DMS53 (cell line): ENCODE results near the gene RAB40C.
A peak's percentile ranks its signal among the peaks of the same experiment; 100 is the strongest.

Source experiments
- DNase-seq: peaks from one replicate; lab custom pipeline; 2025; lab: John Stamatoyannopoulos, UW

The RAB40C gene

DNA sequence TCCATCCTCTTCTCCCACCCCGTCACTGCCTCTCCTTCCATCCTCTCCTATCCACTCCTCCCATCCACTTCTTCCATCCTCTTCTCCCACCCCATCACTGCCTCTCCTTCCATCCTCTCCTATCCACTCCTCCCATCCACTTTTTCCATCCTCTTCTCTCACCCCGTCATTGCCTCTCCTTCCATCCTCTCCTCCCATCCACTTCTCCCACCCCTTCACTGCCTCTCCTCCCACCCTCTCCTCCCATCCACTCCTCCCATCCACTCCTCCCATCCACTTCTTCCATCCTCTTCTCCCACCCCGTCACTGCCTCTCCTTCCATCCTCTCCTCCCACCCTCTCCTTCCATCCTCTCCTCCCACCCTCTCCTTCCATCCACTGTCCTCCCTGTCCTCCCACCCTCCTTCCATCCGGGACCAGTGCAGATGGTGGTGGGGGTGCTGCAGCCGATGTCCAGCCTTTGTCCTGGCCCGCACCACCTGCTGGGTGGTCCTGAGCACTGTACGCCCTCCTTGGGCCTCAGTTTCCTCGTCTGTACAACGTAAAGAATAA lies 42.0 kb downstream of the RAB40C start:
- DNase-seq = no peak

DNA sequence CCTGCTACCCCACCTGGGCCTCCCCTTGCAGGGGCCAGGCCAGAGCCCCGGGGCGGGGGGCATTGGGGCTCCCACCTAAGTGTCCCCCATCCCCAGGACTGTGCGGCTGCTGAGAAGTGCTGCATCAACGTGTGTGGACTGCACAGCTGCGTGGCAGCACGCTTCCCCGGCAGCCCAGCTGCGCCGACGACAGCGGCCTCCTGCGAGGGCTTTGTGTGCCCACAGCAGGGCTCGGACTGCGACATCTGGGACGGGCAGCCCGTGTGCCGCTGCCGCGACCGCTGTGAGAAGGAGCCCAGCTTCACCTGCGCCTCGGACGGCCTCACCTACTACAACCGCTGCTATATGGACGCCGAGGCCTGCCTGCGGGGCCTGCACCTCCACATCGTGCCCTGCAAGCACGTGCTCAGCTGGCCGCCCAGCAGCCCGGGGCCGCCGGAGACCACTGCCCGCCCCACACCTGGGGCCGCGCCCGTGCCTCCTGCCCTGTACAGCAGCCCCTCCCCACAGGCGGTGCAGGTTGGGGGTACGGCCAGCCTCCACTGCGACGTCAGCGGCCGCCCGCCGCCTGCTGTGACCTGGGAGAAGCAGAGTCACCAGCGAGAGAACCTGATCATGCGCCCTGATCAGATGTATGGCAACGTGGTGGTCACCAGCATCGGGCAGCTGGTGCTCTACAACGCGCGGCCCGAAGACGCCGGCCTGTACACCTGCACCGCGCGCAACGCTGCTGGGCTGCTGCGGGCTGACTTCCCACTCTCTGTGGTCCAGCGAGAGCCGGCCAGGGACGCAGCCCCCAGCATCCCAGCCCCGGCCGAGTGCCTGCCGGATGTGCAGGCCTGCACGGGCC lies 42.8 kb downstream of the RAB40C start:
- no peak for DNase-seq

- no peak for DNase-seq
Measured at GRCh38 chr16:633336-634050, 43.6 kb downstream of the RAB40C start.

DNA sequence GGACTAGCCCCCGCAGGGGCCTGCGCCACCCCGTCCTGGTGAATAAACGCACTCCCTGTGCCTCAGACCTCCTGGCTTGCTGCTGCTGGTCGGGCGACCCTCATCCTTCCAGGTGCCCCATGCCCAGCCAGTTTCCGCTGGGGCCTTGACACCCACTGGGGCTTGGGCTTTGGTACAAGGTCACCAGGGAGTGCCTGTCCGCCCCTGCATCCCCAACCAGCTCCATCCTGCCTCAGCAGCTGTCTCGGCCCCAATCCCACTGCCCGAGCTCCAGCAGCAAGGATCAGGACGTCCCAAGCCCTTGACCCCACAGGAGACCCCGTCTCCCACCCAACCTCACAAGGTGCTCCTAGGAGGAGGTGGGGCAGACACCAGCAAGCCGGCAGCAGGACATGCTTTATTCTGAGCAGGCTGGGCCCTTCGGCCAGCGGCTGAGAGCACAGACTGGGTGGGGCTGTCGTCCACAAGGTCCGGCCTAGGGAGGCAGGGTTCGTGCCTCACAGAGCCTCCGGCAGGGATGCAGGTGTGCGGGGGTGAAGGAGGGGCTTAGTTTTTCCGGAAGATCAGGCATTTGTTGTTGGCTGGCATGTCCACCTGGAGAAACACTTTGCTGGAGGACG lies 44.3 kb downstream of the RAB40C start:
- no peak for DNase-seq

GRCh38 chr16:634996-635395 lies 45.1 kb downstream of the RAB40C start:
- no peak for DNase-seq

- peak; percentile 64 for DNase-seq
Measured at GRCh38 chr16:635573-636205, 45.8 kb downstream of the RAB40C start.

- peak; percentile 97 for DNase-seq
Measured at GRCh38 chr16:636206-637080, 46.6 kb downstream of the RAB40C start, which contains the start of gene METTL26. Gene METTL26, minus strand, starts transcription at chr16:636305. Its CDS starts 15 bp downstream, at chr16:636290.

DNA sequence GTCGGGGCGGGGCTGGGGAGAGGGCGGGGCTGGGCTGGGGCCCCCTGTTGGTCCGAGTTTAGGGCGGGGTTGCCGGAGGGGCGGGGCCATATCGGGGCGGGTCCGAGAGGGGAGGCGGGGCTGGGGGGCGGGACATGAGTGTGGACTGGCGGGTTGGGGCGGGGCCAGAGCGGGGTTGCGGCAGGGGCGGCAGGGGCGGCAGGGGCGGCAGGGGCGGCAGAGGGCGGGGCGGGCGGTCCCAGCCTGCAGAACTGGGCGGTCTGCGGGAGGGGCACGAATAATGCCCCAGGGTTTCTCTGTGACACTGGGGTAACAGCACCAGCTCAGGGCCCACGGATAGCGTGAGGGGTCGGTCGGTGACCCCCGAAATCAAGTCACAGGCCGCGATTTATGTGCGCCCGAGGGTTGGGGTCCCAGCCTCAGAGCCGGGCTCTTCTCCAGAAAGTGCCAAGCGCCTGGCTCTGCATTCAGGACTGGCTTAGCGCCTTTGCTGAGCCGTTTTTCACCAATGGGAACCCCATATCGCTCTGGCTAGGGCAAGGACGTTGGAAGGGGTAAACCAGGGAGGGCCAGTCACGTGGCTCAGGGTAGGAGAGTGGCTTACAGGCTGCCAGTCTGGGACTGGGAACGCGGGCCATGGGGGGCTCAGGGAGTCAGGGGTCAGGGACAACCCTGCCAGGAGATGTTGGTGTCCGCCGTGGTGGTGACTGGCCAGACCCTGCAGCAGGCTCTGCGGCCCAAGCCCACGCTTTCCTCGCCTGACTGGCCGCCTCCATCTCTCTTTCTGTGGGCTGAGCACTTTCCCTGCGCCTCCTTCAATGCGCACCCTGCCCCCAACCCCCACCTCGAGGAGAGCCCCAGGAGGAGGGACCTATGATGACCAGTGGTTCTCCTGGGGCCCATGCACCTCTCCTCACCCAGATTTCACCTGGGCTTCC lies 47.5 kb downstream of the RAB40C start:
- DNase-seq = peak; percentile 73

- DNase-seq = no peak
Measured at GRCh38 chr16:638034-638543, 48.2 kb downstream of the RAB40C start.

- DNase-seq = no peak
Measured at GRCh38 chr16:638836-639235, 49.0 kb downstream of the RAB40C start.

DNA sequence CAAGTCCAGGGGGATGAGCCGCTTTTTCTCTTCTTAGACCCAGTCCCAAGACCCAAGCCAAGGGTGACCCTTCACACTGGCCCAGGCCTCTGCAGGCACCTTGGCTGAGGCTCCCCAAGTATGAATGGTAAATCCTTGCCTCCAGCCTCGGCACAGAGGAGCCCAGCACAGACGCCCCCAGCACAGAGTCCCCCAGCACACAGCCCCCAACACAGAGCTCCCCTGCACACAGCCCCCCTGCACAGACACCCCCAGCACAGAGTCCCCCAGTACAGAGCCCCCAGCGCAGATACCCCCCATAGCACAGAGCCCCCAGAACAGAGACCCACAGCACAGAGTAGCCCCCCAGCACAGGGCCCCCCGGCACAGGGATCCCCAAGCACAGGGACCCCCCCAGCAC lies 50.7 kb downstream of the RAB40C start:
- no peak for DNase-seq

DNA sequence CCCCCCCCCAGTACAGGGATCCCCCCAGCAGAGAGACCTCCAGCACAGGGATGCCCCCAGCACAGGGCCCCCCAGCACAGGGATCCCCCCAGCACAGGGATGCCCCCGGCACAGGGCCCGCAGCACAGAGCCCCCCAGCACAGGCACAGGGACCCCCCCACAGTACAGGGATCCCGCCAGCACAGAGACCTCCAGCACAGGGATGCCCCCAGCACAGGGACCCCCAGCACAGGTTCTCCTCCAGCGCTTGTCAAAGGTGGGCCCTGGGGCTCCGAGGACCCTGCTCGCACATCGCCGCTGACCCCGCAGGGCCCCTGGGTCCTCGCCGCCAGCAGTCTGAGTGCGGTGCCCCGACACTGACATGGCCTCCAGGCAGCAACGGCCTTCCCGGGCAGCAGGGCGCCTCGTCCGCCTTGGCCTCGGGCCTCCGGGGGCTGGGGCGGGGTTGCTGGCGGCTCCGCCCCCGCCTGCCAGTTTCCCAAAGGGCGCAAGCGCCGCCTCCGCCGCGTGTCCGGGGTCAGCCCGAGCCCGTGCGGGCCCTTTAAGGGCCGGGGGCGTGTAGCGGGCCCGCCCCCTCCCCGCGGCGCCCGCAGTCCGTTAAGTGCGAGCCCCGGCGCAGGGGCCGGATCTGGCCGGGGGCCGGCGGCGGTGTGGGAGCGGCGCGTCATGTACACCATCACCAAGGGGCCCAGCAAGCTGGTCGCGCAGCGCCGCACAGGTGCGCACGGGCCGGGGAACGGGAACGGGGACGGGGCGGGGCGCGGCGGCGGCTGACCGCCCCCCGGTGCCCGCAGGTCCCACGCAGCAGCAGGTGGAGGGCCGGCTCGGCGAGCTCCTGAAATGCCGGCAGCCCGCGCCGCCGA lies 51.7 kb downstream of the RAB40C start, which contains the start of gene MCRIP2:
Gene MCRIP2 (plus strand): TSS at position 503 of the 863 bp plus-strand sequence. CDS start 164 bp downstream, at position 667.
- DNase-seq = peak; percentile 90

DNA sequence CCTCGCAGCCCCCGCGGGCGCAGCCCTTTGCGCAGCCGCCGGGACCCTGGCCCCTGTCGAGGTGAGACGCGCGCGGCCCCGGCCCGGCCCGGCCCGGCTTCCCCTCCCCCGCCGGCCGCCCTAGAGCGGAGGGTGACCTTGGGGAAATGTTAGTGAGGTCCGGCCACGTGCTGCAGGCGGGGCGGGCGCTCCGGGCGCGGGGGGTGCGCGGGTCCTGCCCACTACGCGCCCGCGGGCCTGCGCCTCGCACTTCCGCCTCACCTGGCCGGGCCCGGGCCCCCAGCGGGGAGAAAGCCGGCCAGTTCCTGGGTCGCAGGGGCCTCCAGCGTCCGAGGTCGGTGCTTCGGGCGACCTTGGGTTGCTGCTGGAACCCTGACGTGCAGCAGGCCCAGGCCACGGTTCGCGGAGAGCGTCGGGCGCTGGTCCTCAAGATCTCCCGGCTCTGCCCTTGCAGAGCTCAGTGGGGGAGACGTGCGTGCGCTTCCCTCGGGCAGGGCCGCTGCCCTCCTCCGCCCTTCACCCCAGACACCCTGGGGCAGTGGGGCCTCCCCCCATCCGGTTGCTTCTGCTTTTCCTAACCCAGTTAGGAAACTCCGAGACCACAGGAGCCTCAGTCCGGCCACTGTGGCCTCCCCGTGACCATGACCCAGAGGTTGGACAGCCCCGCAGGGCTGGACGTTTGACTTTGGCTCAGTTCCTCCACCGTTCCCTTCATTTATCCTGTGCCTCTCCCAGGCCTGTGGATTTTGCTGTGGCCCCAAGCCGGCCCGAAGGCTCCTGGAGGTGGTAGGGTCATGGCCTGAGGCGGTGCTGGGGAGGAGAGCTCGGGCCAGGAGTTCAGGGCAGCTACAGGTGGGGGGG lies 52.6 kb downstream of the RAB40C start:
- DNase-seq = peak; percentile 82

GRCh38 chr16:643050-643368 lies 53.1 kb downstream of the RAB40C start:
- DNase-seq = no peak

DNA sequence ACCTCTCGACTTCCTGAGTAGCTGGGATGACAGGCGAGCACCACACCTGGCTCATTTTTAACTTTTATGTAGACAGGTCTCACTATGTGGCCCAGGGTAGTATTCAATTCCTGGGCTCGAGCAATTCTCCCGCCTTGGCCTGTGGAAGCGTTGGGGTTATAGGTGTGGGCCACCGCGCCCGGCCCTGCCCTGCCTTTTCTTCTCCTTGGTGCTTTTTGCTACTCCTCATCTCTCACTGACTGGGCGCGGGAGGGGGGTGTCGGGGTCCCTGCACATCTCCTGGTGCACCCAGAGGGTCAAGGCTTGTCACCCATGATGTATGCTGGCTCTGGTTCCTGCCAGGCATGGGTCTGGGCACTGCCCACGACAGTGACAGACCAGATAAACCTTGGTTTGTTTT lies 54.7 kb downstream of the RAB40C start:
- DNase-seq = no peak

- DNase-seq = no peak
Measured at GRCh38 chr16:645852-646678, 56.2 kb downstream of the RAB40C start.

DNA sequence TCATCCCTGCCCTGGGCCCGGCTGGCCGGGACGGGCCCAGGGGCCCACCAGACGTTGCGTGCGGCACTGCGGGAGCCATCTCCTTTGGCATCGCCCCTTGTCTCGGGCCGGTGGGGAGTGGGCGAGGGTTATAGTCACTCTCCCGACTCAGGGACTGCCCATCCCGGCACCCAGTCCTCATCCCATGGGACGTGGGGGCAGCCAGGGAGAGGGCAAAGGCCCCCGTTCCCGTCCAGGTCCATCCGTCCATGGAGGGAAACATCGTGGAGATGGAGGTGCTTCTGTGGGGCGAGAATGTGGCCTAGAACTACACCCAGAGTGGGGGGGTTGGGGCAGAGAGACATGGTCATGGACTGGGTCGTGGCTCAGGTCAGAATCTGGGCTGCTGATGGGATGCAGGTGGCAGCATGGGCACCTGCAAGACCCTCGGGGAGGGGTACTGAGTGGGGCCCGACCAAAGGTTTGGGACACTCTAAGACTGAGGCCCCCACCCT lies 56.9 kb downstream of the RAB40C start:
- no peak for DNase-seq
